Cortex of kidney (tissue), 1 donor: ENCODE data around the gene EXOSC9.

ENCODE experiments used
- DNase-seq: peaks from one replicate; lab custom pipeline; 2025; lab: John Stamatoyannopoulos, UW

Gene EXOSC9

DNA sequence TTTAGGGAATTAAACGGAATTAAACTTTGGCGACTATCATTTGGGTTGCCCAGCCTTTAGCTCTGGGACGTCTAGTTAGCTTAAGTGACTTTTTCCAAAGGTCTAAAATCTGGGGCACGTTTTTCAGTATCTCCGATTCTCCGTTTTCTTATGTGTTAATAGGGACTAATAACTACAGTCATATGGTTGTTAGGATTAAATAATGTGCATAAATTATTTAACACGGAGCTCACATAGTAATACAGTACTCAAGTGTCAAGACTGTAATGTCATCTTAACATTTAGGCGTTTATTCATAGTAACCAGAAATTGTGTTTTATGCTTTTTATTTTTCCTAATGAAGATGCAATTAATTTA lies 23.0 kb downstream of the EXOSC9 start:
- DNase-seq: no peak

DNA sequence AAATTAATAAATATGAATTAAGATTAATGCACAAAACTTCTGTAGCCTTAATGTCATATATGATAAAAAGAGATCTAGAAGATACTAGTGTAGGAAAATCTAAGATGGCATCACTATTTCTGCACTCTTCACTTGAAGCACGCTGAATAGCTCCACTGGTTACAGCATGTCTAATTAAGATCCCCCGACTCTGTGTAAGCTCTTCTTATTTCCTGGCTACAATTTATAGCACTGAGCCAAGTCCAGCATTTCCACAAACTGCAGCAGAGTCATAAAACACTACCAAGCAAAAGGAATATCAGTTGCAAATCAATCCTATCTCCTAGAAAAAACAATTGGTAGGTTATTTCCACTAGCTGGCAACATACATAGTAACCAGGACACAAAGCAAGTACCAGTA lies 23.8 kb downstream of the EXOSC9 start:
- DNase-seq: no peak

DNA sequence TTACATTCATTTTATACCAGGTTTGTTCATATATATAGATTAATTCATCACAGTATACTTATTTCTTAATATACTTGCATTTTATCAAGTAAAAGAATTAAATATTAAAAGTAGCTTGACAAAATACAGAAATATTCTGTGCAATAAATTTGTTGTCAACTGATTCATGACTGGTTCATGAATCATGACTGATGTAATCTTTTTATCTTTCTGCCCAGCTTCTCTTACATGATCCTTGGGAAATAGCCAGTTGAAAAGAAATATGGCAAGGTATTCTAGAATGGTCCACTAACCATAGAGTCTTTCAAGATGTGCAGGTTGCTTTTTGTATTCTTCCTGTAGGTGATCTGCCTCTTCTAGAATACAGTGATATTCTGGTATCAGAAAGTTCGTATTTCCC lies 26.7 kb downstream of the EXOSC9 start:
- no peak for DNase-seq

DNA sequence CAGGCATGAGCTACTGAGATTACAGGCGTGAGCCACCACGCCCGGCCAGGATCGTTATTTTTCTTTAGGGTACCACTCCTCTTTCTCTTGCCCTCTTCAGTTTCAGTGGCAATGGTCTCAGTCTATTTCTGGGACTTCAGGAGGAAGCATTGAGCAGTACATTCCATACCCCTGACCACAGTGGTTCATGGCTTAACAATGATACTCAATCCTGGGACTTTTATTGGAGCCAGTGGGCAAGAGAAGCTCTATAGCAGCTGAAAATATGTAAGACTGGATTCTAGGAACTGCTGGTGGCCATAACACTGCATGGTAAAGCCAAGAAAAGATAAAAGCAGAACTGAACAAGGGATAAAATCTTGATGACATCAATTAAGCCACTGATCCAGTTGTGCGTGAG lies 28.4 kb downstream of the EXOSC9 start:
- DNase-seq: no peak

DNA sequence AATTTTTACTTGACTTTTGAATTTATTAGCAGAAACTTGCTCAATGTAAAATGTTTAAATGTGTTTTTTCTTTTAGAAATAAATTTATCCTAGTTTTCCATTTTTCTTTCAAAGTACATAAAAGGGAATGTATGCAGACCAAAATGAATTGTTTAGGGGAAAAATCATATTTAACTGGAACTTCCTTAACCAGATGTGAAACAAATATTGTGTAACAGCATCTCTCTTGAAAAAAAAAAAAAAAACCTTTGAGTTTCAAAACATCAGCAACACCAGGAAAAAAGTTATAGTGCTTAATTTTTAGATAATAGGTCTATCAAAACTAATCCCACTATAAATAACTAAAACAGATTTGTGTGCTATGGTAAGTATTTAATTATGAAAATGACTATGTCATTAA lies 37.0 kb downstream of the EXOSC9 start:
- no peak for DNase-seq

DNA sequence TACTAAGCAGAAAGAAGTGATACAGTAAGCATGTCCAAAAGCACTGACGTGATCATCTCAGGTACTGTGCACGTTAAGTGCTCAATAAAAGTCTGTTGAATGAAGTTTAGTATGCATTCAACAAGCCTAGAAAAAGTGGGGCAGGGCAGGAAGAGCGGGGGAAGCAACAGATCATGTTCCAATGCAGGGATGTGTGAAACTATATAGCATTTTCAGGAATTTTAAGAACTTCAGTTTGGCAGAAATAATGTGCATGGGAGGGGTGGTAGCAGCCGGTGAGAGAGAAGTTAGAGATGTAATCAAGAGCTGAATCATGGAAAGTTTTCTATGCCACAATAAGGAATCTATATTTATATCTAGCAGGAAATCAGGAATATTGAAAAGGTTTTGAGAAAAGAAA lies 41.7 kb downstream of the EXOSC9 start:
- DNase-seq: no peak

DNA sequence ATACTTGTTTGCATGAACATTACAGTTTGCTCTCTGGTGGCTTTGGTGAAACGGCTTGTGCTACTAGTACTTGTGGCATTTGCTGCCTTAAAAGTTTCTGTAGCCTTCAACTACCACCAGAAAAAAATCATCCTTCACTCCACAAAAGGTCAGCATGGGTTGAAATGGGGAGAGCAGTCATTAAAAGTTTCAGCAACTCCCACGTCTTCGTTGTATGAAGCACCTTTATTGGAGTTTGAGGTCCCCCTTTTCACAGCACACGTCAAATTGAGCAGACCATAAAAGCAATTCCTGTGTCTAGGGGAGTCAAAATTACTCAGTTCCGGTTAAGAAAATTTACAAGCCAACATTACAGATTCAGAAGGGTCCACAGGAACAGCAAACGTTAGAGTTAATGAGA lies 45.5 kb downstream of the EXOSC9 start:
- no peak for DNase-seq

DNA sequence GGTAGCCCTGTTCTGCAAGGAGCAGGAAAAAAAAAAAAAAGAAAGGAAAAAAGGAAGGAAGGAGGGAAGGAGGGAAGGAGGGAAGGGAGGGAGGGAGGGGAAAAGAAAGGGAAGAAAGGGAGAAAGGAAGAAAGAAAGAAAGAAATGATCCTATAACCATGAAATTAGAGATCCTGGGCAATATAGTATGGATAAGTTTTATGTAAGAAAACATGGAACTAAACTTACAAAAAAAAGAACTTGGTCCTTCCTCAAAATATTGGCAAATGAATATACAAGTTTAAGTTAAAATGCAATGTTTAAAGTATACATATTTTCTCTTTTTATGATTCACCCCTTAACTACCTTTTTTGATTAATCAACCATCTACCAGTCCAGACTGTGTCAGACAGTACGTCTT lies 50.2 kb downstream of the EXOSC9 start:
- DNase-seq: no peak

DNA sequence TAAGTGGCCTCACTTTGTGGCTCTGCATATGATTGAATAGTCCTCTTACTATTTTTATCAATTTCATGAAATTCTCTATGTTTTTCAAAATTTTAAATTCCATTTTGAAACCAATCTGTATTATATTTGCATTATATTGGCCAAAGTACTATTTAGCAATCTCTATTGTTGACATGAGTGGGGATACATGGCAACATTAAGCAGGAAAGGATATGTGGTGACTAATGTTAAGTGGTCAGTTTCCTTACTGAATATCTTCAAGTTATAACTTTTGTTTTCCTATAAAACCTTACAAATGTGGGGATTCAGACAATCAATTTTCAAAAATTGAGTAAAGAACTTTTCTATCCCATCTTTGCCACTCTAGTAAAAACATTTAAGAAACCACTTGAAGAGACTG lies 59.0 kb downstream of the EXOSC9 start:
- no peak for DNase-seq

DNA sequence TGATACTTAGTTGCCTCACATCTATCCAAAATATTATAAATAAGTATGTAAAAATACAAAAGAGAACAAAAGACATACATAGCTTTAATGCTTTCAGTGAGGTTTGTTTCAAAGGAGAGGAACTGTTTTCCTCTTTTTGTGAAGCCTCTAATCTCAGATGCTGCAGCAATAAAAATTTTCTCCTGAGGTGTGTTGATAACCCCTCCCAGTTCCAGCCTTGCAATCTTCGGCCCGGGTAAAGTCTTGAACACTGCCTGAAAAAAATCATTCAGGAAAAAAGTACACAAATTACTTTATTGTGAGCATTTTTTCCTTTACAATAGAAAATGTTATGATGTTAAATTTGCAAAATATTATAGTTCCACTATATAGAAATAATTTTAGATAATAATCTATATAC lies 60.3 kb downstream of the EXOSC9 start:
- DNase-seq: no peak

DNA sequence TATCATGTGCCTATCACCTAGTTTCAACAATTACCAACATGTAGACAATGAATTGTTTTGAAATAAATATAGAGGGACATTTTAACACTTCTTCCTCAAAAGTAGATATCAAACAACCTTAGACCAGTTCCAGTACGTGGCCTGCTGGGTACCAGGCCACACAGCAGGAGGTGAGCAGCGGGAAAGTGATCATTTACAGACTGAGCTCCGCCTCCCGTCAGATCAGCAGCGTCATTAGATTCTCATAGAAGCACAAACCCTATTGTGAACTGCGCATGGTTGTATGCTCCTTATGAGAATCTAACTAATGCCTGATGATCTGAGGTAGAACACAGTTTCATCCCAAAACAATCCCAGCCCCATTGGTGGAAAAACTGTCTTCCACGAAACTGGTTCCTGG lies 62.7 kb downstream of the EXOSC9 start:
- DNase-seq: no peak
